HG03558 (cell line): Measurements from ENCODE around the gene PLA1A.

Source experiments
- ATAC-seq: cut with Tn5 transposase; IDR thresholded peaks from one replicate; pipeline ENCODE4 v1.9.1; 2021; ENCODE audit warnings: moderate number of reproducible peaks; ENCODE audit not compliant: unreplicated experiment; ENCODE audit errors: extremely low read depth

Gene PLA1A

GRCh38 chr3:119632829-119633228 lies 35.1 kb downstream of the PLA1A start:
- ATAC-seq, result no peak

DNA sequence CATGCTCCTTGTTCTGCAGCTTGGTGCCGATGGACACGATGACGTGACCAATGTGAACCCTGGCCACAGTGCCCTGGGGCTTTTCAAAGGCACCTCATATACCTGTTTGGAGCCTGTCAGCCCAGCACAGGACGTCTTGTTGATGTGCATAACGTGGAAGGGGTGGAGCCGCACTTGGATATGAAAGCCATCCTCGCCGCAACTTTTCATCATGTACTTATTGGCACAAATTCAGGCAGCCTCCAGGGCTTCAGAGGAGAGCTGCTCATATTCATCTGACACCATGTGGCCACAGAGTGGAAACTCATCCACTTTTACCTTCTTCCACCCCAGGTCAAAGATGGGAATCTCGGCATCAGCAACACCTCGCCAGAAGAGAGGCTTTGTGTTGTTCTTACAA lies 38.0 kb downstream of the PLA1A start:
- no peak for ATAC-seq

GRCh38 chr3:119636249-119636648 lies 38.6 kb downstream of the PLA1A start:
- no peak for ATAC-seq

GRCh38 chr3:119636891-119637611 lies 39.4 kb downstream of the PLA1A start:
- ATAC-seq, result no peak

DNA sequence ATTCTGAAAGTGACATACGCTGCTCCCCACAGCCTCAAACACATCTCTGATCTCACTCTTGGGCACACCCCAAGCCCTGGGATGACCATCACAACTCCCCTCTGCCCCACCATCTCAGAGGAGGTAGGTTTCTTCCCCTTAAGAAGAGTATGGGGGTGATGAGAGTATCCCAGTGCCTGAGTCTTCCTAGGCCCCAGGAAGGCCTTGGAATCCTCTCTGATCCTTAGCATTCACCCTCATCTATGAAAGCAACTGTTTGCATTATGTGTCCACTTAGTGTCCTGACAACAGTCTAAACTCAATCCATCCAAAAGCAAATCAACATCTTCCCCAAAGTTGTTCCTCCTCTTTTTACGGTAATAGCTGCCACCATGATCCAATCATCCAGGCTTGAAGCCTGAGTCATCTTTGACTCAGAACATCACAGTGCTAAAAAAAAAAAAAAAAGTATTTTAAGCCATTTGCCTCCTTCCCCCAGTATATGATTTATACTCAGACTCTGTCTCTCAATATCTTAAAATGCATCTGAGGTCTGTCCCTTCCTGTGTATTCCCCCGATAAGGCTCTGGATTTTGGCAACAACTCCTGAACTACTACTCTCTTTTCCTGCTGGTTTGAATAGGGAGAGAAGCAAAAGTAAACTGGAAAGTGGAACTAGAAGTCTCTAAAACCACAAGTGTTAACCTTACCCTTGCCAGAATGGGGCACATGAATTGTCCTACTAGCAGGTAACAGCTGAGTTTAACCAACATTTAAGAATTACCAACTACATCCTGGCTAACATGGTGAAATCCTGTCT lies 40.2 kb downstream of the PLA1A start:
- peak; percentile 19 for ATAC-seq

GRCh38 chr3:119639494-119640350 lies 42.0 kb downstream of the PLA1A start:
- no peak for ATAC-seq

DNA sequence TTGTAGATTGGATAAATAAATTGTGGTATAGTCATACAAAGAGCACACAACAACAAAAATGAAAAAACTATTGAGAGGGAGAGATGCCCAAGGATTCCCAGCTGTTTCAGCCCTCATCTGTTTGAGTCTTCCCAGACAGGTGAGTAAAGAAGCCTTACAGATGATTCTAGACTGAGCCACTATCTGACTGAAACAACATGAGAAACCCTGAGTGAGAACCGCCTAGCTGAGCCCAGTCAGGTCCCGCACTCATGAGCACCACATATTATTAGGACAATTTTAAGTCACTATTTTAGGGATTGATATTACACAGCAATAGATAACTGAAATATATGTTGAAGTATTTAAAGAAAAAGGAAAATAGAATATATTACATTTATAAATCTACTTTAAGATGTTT lies 43.7 kb downstream of the PLA1A start:
- no peak for ATAC-seq

- no peak for ATAC-seq
Measured at GRCh38 chr3:119642746-119643473, 45.2 kb downstream of the PLA1A start.

DNA sequence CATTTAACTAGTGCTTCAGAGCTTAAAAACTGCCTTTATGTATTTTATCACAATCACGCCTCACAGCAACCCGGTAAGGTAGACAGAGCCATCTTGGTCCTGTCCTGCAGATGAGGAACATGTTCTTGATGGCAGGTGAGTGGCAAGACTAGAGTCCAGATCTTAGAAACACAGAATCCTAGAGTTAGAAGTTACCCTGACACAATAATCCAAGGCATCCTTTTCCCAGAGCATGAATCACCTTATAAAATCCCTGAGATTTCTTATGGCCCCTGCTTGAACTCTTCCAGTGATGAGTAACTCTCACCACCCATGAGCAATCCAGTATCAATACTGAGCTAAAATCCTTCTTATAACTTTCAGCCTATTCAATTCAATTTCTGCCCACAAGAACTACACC lies 45.8 kb downstream of the PLA1A start:
- no peak for ATAC-seq

DNA sequence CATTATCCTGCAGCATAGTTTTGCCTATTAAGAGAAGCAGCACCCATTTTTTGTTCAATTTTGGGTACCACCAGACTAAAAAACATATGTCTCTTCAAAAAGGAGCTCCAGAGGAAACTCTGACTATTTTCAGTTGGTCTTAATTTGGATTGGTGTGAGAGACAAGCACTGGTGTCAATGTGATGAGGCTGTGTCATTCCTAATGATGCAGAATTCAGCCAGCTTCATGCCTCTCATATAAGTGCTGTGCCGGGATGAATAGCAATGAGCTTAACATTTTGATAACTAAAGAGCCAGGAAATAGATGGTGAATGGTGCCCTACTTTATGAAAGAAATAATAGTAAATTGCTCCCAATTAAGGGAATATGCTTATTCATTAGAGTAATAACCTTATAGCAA lies 46.8 kb downstream of the PLA1A start:
- no peak for ATAC-seq

DNA sequence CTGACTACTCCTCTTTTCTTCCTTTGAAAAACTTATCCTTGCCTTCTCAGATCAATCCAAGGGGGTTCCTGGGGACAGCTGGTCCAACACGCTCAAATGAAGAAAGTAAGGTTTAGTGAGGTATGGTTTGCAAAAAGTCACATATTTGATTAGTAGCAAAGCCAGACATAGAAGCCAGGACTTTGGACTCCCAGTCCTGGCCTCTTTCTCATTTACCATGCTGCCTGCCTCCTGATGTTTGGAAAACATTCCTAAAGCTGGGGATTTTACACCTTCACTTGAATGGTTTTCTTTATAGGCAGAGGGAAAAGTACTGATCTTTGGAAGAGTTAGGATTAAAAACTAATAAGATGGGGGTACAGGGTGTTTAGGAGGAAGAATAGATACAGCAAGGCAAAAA lies 48.1 kb downstream of the PLA1A start:
- no peak for ATAC-seq

DNA sequence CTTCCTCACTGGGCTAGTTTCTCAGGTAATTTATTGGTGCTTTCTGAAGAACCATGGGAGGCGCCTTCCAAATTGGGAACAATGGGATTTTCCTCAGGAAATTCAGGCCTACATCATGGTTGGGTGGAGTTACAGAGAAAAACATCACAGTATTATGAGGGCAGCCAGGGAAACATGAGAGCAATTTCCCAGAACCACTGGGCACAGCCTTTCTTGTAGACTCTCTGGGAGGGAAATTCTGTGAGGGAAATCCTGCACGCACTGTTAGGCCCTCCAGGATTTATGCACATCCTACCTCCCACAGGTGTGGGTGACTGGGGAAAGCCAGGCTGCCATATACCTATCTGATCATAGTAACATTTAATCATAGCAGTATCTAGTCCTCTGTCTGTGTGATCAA lies 49.5 kb downstream of the PLA1A start:
- no peak for ATAC-seq

DNA sequence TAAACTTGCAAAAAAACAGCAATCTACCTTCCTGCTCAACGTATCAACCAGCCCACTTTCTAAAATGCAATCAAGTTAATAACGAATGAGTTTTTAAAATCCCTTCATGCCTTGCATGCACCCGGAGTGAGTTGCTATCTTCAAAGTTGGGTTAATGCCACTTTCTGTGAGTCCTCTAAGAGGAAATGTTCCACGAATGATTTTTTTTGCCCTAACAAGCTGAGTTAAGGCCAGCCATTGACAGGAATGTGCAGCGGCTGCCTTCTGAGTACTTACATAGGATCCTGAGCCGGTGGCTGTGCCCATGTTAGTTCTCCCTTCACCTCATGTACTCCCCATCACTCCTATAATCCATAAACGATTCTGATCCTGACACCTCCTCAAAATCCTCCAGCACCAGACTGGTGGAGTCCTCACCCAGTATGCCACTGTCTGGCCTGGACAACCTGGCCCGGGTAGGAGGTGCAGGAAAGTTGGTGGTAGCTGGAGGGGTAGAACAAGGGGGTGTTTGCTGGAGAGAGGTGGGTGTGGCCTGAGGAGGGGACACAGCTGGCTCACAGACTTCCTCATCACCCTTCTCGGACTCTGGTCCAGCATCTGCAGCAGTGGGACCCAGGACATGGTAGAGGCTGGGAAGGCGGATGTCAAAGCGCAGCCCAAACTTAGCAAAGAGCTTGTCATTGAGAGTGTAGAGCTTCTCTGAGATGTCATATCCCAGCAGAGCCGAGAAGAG lies 50.3 kb downstream of the PLA1A start:
- ATAC-seq, result no peak

- no peak for ATAC-seq
Measured at GRCh38 chr3:119649761-119650160, 52.1 kb downstream of the PLA1A start.

DNA sequence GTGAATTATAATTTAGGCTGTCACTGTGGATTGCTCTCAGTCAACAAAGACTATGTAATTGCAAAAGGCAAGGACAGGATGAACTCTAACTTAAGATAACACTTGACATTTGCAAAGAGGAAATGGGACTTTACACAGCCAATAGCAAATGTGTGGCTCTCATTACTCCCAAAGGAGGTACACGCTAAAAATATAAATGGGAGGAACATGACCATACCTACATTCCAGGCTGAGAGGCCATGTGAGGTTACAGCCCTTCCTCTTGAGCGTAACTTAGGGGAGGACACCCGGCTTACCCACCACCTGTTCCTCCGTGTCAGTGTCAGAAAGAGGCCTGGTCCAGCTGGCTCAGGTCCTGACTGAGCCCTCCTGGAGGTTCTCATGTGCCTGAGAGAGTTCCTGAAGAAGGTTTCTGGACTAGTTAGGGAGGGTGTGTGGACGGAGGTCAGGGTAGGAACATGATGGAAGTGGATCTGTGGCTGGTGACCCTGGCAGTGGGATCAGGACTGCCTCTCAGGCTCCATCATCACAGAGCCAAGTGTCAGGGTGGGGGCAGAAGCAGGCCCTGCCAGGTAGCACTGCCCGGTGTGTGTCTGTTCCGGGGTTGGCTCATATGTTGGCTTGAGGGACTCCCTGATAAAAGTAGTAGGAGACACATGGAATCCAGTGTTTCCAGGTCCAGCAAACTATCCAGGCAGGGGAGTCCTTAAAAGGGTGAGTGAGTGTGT lies 54.8 kb downstream of the PLA1A start:
- ATAC-seq, result no peak

DNA sequence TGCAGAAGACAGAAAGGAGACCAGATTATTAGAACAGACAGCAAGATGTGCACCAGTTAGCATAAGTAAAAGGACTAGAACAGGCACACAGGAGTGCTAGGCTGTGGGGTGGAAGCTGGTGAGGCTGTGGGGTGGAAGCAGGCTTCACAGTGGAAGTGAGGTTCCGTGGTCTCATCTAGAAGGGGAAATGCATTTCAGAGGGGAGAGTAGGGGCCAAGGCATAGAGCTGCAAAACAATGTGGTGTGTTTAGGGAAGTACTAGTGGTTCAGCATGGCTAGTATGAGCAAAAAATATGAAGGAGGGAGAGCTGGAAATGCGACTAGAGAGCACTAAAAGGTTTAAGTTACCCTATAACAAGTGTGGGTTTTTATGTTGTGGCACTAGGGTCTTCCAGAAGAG lies 56.2 kb downstream of the PLA1A start:
- no peak for ATAC-seq

DNA sequence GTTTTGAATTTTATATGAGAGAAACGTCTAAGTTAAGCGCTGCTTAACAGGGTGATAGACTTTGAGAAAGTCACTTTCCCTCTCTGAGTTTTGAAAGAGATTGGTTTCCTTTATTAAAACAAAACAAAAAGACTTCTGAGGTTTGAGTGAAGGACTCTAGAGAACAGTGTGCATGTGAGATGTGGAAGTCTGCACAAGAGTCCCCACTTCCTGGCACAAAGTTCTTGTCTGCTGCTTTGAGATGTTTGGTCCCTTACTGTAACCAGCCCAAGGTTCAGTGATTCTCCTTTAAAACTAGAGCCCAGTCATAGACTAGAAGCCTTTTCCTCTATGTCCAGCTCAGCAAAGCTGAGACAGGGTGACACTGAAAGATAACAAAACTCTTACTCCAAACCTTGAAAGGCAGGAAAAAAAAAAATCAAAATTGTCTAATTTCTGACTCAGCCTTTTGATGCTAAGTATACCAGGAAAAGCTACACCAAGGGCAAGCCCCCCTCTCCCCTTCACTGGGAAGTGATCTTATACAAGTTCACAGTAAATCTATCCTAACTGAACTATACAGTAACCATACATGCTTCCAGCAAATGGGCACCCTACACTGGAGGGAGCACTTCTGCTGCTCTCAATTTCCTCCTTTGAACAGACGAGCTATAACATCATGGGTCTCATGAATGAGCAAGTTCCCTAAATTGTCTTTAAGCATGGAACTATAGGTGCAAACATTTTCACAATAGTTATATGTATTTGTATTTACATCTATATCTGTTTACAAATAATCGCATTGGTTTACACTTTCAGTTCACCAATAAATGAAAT lies 60.4 kb downstream of the PLA1A start:
- ATAC-seq, result no peak

- ATAC-seq, result no peak
Measured at GRCh38 chr3:119658994-119659393, 61.3 kb downstream of the PLA1A start.
